ENCODE data around the gene SGK1. TPM values are rescaled to one million over a fixed set of nuclear protein-coding genes. Genes with fewer than 3 reads are reported as not detected.

SGK1 gene
- total and polyA plus RNA-seq, 2 experiments from 2014 or later: 145 to 161 TPM

GRCh38 chr6:134134654-134135053 lies 183.3 kb downstream of the SGK1 start:
- no peak overlapping the region for H3K4me2 ChIP-seq
- no peaks in the 10 kb centered on the region for H3K36me3 ChIP-seq (replicated peaks; ENCODE audit: insufficient read depth, low read depth)
- no peak overlapping the region for H3K4me3 ChIP-seq
- H3K9me3 ChIP-seq (ENCODE audit: low read depth): no peaks in the 10 kb centered on the region
- no peak for DNase-seq (ENCODE audit: low spot score)
- no peaks in the 10 kb centered on the region for H3K9me2 ChIP-seq (replicated peaks; ENCODE audit: insufficient read depth)
- H4K20me1 ChIP-seq (ENCODE audit: insufficient read depth, poor library complexity, severe bottlenecking): no peaks in the 10 kb centered on the region
- H3K27ac ChIP-seq: no peak overlapping the region
- H3K79me2 ChIP-seq: no peaks in the 10 kb centered on the region
- H3K4me1 ChIP-seq (ENCODE audit: insufficient read depth): no peaks in the 10 kb centered on the region
- no peaks in the 10 kb centered on the region for H3K27me3 ChIP-seq
- TF ChIP-seq EZH2 (IDR thresholded peaks at IDR 0.05; ENCODE audit: borderline replicate concordance): no peak
- no peak for TF ChIP-seq EZH2phosphoT487 (IDR thresholded peaks at IDR 0.05; ENCODE audit: low read depth, severe bottlenecking, unreplicated experiment)
- TF ChIP-seq CTCF (IDR thresholded peaks at IDR 0.05; ENCODE audit: poor library complexity): no peak
- 67% methylated on average over 4 of the region's 4 CpGs for WGBS (ENCODE audit: low lambda C conversion rate, missing lambda C conversion rate)
- no peak overlapping the region for H2AFZ ChIP-seq

GRCh38 chr6:134132494-134133141 lies 185.3 kb downstream of the SGK1 start:
- H4K20me1 ChIP-seq (ENCODE audit: insufficient read depth, poor library complexity, severe bottlenecking): no peaks in the 10 kb centered on the region
- H3K9me3 ChIP-seq (ENCODE audit: low read depth): no peaks in the 10 kb centered on the region
- 83% methylated on average over 3 of the region's 3 CpGs for WGBS (ENCODE audit: low lambda C conversion rate, missing lambda C conversion rate)
- no peaks in the 10 kb centered on the region for H3K79me2 ChIP-seq
- H3K4me3 ChIP-seq: no peak overlapping the region
- no peaks in the 10 kb centered on the region for H3K27me3 ChIP-seq
- H3K4me2 ChIP-seq: no peak overlapping the region
- no peak overlapping the region for H2AFZ ChIP-seq
- no peaks in the 10 kb centered on the region for H3K9me2 ChIP-seq (replicated peaks; ENCODE audit: insufficient read depth)
- H3K27ac ChIP-seq: no peak overlapping the region
- no peaks in the 10 kb centered on the region for H3K36me3 ChIP-seq (replicated peaks; ENCODE audit: insufficient read depth, low read depth)
- no peaks in the 10 kb centered on the region for H3K4me1 ChIP-seq (ENCODE audit: insufficient read depth)
- no peak for DNase-seq (ENCODE audit: low spot score)
- no peak for TF ChIP-seq CTCF (IDR thresholded peaks at IDR 0.05; ENCODE audit: poor library complexity)
- no peak for TF ChIP-seq EZH2phosphoT487 (IDR thresholded peaks at IDR 0.05; ENCODE audit: low read depth, severe bottlenecking, unreplicated experiment)
- no peak for TF ChIP-seq EZH2 (IDR thresholded peaks at IDR 0.05; ENCODE audit: borderline replicate concordance)

- H3K36me3 ChIP-seq (replicated peaks; ENCODE audit: insufficient read depth, low read depth): no peaks in the 10 kb centered on the region
- H3K27ac ChIP-seq: no peak overlapping the region
- DNase-seq (ENCODE audit: low spot score): no peak
- no peak overlapping the region for H2AFZ ChIP-seq
- H3K27me3 ChIP-seq: no peaks in the 10 kb centered on the region
- no peaks in the 10 kb centered on the region for H3K4me1 ChIP-seq (ENCODE audit: insufficient read depth)
- no peaks in the 10 kb centered on the region for H4K20me1 ChIP-seq (ENCODE audit: insufficient read depth, poor library complexity, severe bottlenecking)
- no peak overlapping the region for H3K4me2 ChIP-seq
- WGBS (ENCODE audit: low lambda C conversion rate, missing lambda C conversion rate): 98% methylated on average over 4 of the region's 4 CpGs
- TF ChIP-seq CTCF (IDR thresholded peaks at IDR 0.05; ENCODE audit: poor library complexity) (no peak), EZH2 (IDR thresholded peaks at IDR 0.05; ENCODE audit: borderline replicate concordance) (no peak), EZH2phosphoT487 (IDR thresholded peaks at IDR 0.05; ENCODE audit: low read depth, severe bottlenecking, unreplicated experiment) (no peak)
- H3K79me2 ChIP-seq: no peaks in the 10 kb centered on the region
- no peaks in the 10 kb centered on the region for H3K9me2 ChIP-seq (replicated peaks; ENCODE audit: insufficient read depth)
- no peaks in the 10 kb centered on the region for H3K9me3 ChIP-seq (ENCODE audit: low read depth)
- H3K4me3 ChIP-seq: no peak overlapping the region
Observed at GRCh38 chr6:134131530-134132139, 186.3 kb downstream of the SGK1 start.

Measured in hepatocyte (in vitro differentiated cells).